GM12873 (cell line): ENCODE data around the gene POU5F1.

Experiments used
- CTCF ChIP-seq: IDR thresholded peaks from 2 replicates; pipeline ENCODE4 v1.5.1; 2012; ENCODE audit warnings: low read depth, mild to moderate bottlenecking, moderate library complexity, low read length, control low read depth; ENCODE audit not compliant: insufficient read depth; ENCODE audit errors: missing control alignments

The POU5F1 gene

GRCh38 chr6:31129130-31129529 is 41.4 kb downstream of the POU5F1 start:
- no peak for TF ChIP-seq CTCF

- peak; percentile 93 for TF ChIP-seq CTCF
Observed at GRCh38 chr6:31128093-31128676, 42.3 kb downstream of the POU5F1 start.

- TF ChIP-seq CTCF, result no peak
Observed at GRCh38 chr6:31126396-31127175, 43.9 kb downstream of the POU5F1 start.

- no peak for TF ChIP-seq CTCF
Observed at GRCh38 chr6:31125586-31126363, 44.7 kb downstream of the POU5F1 start.

- TF ChIP-seq CTCF, result no peak
Observed at GRCh38 chr6:31125162-31125561, 45.3 kb downstream of the POU5F1 start.

GRCh38 chr6:31122791-31123706 is 47.4 kb downstream of the POU5F1 start:
- TF ChIP-seq CTCF, result no peak
